CD4-positive, alpha-beta memory T cell (primary cell): ENCODE data around the gene PROZ. TPM values are rescaled to one million over a fixed set of nuclear protein-coding genes. Genes with fewer than 3 reads are reported as not detected.
A peak's percentile ranks its signal among the peaks of the same experiment; 100 is the strongest.

Source experiments
- CTCF ChIA-PET: fragments of 350-600 bp; sonication (Branson Sonifier 250); formaldehyde crosslinking; loops from one replicate; lab custom pipeline; 2021; ENCODE audit warnings: inconsistent platforms; ENCODE audit not compliant: partially characterized antibody; lab: Charles Lee
- POLR2A ChIA-PET: fragments of 350-600 bp; sonication (Branson Sonifier 250); formaldehyde crosslinking; loops from one replicate; lab custom pipeline; 2021; ENCODE audit not compliant: partially characterized antibody; lab: Charles Lee
- DNase-seq, 5 donors: peaks; one replicate each; pipeline versions ENCODE4 v3.0.0 to v3.0.0-alpha.2; 2020 to 2022; ENCODE audit warnings: mixed read lengths in 1 of 5
- H3K27ac ChIP-seq: one replicate; pipeline ENCODE4 v1.7.0; 2013; ENCODE audit warnings: low read depth, low read length
- H3K27me3 ChIP-seq: 2 replicates; pipeline ENCODE4 v1.7.0; 2013; ENCODE audit warnings: mild to moderate bottlenecking, low read length, moderate library complexity; ENCODE audit not compliant: insufficient read depth
- H3K36me3 ChIP-seq: 2 replicates; pipeline ENCODE4 v1.7.0; 2013; ENCODE audit warnings: mild to moderate bottlenecking, low read length, moderate library complexity; ENCODE audit not compliant: insufficient read depth
- H3K4me1 ChIP-seq: 2 replicates; pipeline ENCODE4 v1.7.0; 2013; ENCODE audit warnings: mild to moderate bottlenecking, low read length, moderate library complexity; ENCODE audit not compliant: insufficient read depth
- H3K4me3 ChIP-seq, 2 donors: one replicate each; pipeline ENCODE4 v1.7.0; 2013; ENCODE audit warnings: low read length in 2 of 2, mild to moderate bottlenecking in 1 of 2
- H3K9me3 ChIP-seq, 2 donors: one replicate each; pipeline ENCODE4 v1.7.0; 2013; ENCODE audit warnings: low read length in 2 of 2, control low read depth in 1 of 2; ENCODE audit not compliant: control insufficient read depth in 1 of 2
- H3K27ac Mint-ChIP-seq, 7 donors: one replicate each; pipeline ENCODE4 v1.8.0; 2020 to 2021; ENCODE audit warnings: mixed read lengths in 7 of 7, mild to moderate bottlenecking in 6 of 7, inconsistent platforms in 3 of 7, moderate library complexity in 3 of 7
- H3K27me3 Mint-ChIP-seq, 2 donors: one replicate each; pipeline ENCODE4 v1.8.0; 2020 to 2021; ENCODE audit warnings: mixed read lengths in 2 of 2
- H3K36me3 Mint-ChIP-seq, 2 donors: one replicate each; pipeline ENCODE4 v1.8.0; 2020 to 2021; ENCODE audit warnings: mixed read lengths in 2 of 2, inconsistent platforms in 1 of 2, mild to moderate bottlenecking in 1 of 2
- H3K4me1 Mint-ChIP-seq, 4 donors: one replicate each; pipeline ENCODE4 v1.8.0; 2020 to 2021; ENCODE audit warnings: mixed read lengths in 4 of 4, mild to moderate bottlenecking in 1 of 4
- H3K4me3 Mint-ChIP-seq, 8 donors: one replicate each; pipeline ENCODE4 v1.8.0; 2020 to 2021; ENCODE audit warnings: mixed read lengths in 8 of 8, mild to moderate bottlenecking in 7 of 8, moderate library complexity in 6 of 8, inconsistent platforms in 3 of 8
- H3K9me3 Mint-ChIP-seq, 8 donors: one replicate each; pipeline ENCODE4 v1.8.0; 2020 to 2021; ENCODE audit warnings: mixed read lengths in 8 of 8, mild to moderate bottlenecking in 5 of 8, inconsistent platforms in 3 of 8, moderate library complexity in 1 of 8
- intact Hi-C: fragments of 100-400 bp; cut with micrococcal nuclease; formaldehyde crosslinking; loops from one replicate; pipeline ENCODE4 v1.15.1; 2023
- polyA plus RNA-seq, 2 donors: library from polyadenylated mRNA; unstranded; fragments of 300-500 nt; fragmentation: Illumina TruSeq; gene quantifications; one replicate each; pipeline ENCODE4 v1.2.3, GENCODE V29; 2021
- total RNA-seq, 2 experiments: library from RNA; stranded (reverse); gene quantifications; one replicate each; pipeline ENCODE4 v1.2.3, GENCODE V29; 2021

PROZ gene
- total and polyA plus RNA-seq, 4 experiments from 2014 or later, result 0.32 TPM; not detected in 3

GRCh38 chr13:113117335-113117872, 41.0 kb upstream of the PROZ start:
- no peaks in the 10 kb centered on the region for H3K9me3 Mint-ChIP-seq
- intact Hi-C loops, result no loop called here
- no peaks in the 10 kb centered on the region for H3K9me3 ChIP-seq
- no peak overlapping the region for H3K27ac ChIP-seq
- no peak for DNase-seq
- peaks cover 0 to 4% (median 0%) of the 10 kb centered on the region in 4 donors for H3K4me1 Mint-ChIP-seq
- CTCF ChIA-PET, result no interaction called here
- H3K27me3 ChIP-seq, result no peaks in the 10 kb centered on the region
- no peaks in the 10 kb centered on the region for H3K36me3 Mint-ChIP-seq
- H3K4me3 ChIP-seq, result no peak overlapping the region
- H3K27me3 Mint-ChIP-seq, result peaks cover 4 to 6% of the 10 kb centered on the region in 2 donors
- H3K27ac Mint-ChIP-seq, result no peak overlapping the region
- H3K4me3 Mint-ChIP-seq, result no peak overlapping the region
- POLR2A ChIA-PET, result no interaction called here
- no peaks in the 10 kb centered on the region for H3K4me1 ChIP-seq
- no peaks in the 10 kb centered on the region for H3K36me3 ChIP-seq

- no peaks in the 10 kb centered on the region for H3K36me3 ChIP-seq
Measured at GRCh38 chr13:113117911-113118260, 40.6 kb upstream of the PROZ start.

GRCh38 chr13:113118261-113119021, 40.0 kb upstream of the PROZ start:
- ChIA-PET CTCF (interaction anchor here (0.6 kb wide), 1 partner anchor 196 kb away, joined by 3 read pairs; no protein-coding TSS in a partner anchor), POLR2A (no interaction called here)
- Mint-ChIP-seq H3K27ac (no peak overlapping the region), H3K4me3 (no peak overlapping the region), H3K27me3 (peaks cover 4 to 6% of the 10 kb centered on the region in 2 donors), H3K4me1 (peaks cover 0 to 4% (median 0%) of the 10 kb centered on the region in 4 donors), H3K9me3 (no peaks in the 10 kb centered on the region), H3K36me3 (no peaks in the 10 kb centered on the region)
- Histone ChIP-seq H3K36me3 (no peaks in the 10 kb centered on the region), H3K4me3 (no peak overlapping the region), H3K9me3 (no peaks in the 10 kb centered on the region), H3K27me3 (no peaks in the 10 kb centered on the region), H3K27ac (no peak overlapping the region), H3K4me1 (no peaks in the 10 kb centered on the region)
- no peak for DNase-seq
- intact Hi-C loops, result no loop called here

More at GRCh38 chr13:113117911-113118260, 40.6 kb upstream of the PROZ start:
- CTCF ChIA-PET, result no interaction called here
- POLR2A ChIA-PET, result no interaction called here
- DNase-seq, result no peak
- H3K27ac ChIP-seq, result no peak overlapping the region
- peaks cover 0 to 4% (median 0%) of the 10 kb centered on the region in 4 donors for H3K4me1 Mint-ChIP-seq
- H3K4me1 ChIP-seq, result no peaks in the 10 kb centered on the region
- no peaks in the 10 kb centered on the region for H3K9me3 Mint-ChIP-seq
- peaks cover 4 to 6% of the 10 kb centered on the region in 2 donors for H3K27me3 Mint-ChIP-seq
- H3K36me3 Mint-ChIP-seq, result no peaks in the 10 kb centered on the region
- no peaks in the 10 kb centered on the region for H3K9me3 ChIP-seq
- no peak overlapping the region for H3K4me3 ChIP-seq
- H3K27me3 ChIP-seq, result no peaks in the 10 kb centered on the region
- intact Hi-C loops, result no loop called here
- no peak overlapping the region for H3K4me3 Mint-ChIP-seq
- H3K27ac Mint-ChIP-seq, result no peak overlapping the region

GRCh38 chr13:113119166-113119821, 39.2 kb upstream of the PROZ start:
- ChIA-PET POLR2A (no interaction called here), CTCF (no interaction called here)
- Mint-ChIP-seq H3K27ac (peak overlapping the region in 1 of 7 donors; percentile 18), H3K36me3 (no peaks in the 10 kb centered on the region), H3K4me1 (peaks cover 0 to 4% (median 0%) of the 10 kb centered on the region in 4 donors), H3K9me3 (no peaks in the 10 kb centered on the region), H3K27me3 (peaks cover 4 to 6% of the 10 kb centered on the region in 2 donors), H3K4me3 (no peak overlapping the region)
- no peak for DNase-seq
- Histone ChIP-seq H3K4me3 (no peak overlapping the region), H3K36me3 (no peaks in the 10 kb centered on the region), H3K4me1 (no peaks in the 10 kb centered on the region), H3K27ac (no peak overlapping the region), H3K9me3 (no peaks in the 10 kb centered on the region), H3K27me3 (no peaks in the 10 kb centered on the region)
- intact Hi-C loops, result no loop called here

GRCh38 chr13:113119822-113120189, 38.6 kb upstream of the PROZ start:
- H3K4me3 Mint-ChIP-seq, result no peak overlapping the region
- no peaks in the 10 kb centered on the region for H3K36me3 Mint-ChIP-seq
- H3K4me3 ChIP-seq, result no peak overlapping the region
- no peaks in the 10 kb centered on the region for H3K27me3 ChIP-seq
- CTCF ChIA-PET, result no interaction called here
- no peaks in the 10 kb centered on the region for H3K9me3 ChIP-seq
- H3K4me1 Mint-ChIP-seq, result peaks cover 0 to 4% (median 0%) of the 10 kb centered on the region in 4 donors
- DNase-seq, result no peak
- H3K9me3 Mint-ChIP-seq, result no peaks in the 10 kb centered on the region
- no peak overlapping the region for H3K27ac ChIP-seq
- no peaks in the 10 kb centered on the region for H3K4me1 ChIP-seq
- peak overlapping the region in 1 of 7 donors; percentile 18 for H3K27ac Mint-ChIP-seq
- intact Hi-C loops, result no loop called here
- H3K27me3 Mint-ChIP-seq, result peaks cover 4 to 6% of the 10 kb centered on the region in 2 donors
- H3K36me3 ChIP-seq, result no peaks in the 10 kb centered on the region
- POLR2A ChIA-PET, result no interaction called here

- H3K27ac ChIP-seq, result no peak overlapping the region
- H3K4me1 ChIP-seq, result no peaks in the 10 kb centered on the region
- Mint-ChIP-seq H3K36me3 (no peaks in the 10 kb centered on the region), H3K4me1 (peaks cover 0 to 4% (median 0%) of the 10 kb centered on the region in 4 donors), H3K4me3 (no peak overlapping the region), H3K27me3 (peaks cover 4 to 6% of the 10 kb centered on the region in 2 donors), H3K9me3 (no peaks in the 10 kb centered on the region), H3K27ac (no peak overlapping the region)
- intact Hi-C loops, result no loop called here
- ChIA-PET POLR2A (no interaction called here), CTCF (no interaction called here)
- no peaks in the 10 kb centered on the region for H3K9me3 ChIP-seq
- H3K36me3 ChIP-seq, result no peaks in the 10 kb centered on the region
- no peak overlapping the region for H3K4me3 ChIP-seq
- H3K27me3 ChIP-seq, result no peaks in the 10 kb centered on the region
- DNase-seq, result no peak
Measured at GRCh38 chr13:113120300-113121182, 37.9 kb upstream of the PROZ start.
